ENCODE measurements around the gene RSAD1.

The RSAD1 gene

GRCh38 chr17:50522766-50523165 is 44.1 kb downstream of the RSAD1 start:
- no peak for DNase-seq

DNA sequence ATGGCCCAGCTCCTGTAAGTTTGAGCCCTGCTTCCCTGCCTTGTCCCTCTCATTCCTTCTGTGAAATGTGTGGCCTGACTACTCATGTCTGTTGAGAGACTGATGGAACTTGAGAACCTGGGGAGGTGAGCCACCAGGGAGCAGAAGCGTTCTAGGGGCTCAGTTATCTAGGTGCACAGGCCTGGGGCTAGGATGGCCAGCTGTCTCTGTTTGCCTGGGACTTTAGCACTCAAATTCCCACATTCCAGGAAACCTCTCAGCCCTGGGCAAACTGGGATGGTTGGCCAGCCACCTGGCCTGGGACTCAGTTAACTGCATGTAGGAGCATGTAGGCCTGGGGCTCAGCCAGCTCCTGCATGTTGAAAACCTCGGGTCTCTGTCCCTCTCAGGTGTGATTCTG is 44.5 kb downstream of the RSAD1 start:
- DNase-seq: no peak

DNA sequence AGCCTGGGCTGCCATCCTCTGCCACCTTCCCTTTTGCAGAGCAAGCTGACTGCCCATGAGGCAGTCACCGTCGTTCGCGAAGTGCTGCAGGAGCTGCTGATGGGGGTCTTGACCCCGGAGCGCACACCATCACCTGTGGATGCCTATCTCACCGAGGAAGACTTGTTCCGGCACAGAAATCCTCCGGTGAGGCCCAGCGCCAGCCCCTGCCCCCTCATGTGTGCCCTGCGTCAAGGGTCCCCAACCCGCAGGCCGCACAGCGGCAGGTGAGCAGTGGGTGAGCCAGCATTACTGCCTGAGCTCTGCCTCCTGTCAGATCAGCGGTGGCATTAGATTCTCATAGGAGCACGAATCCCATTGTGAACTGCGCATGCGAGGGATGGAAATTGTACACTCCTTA is 46.2 kb downstream of the RSAD1 start:
- DNase-seq: no peak

GRCh38 chr17:50527155-50527762 is 48.6 kb downstream of the RSAD1 start:
- DNase-seq: no peak

DNA sequence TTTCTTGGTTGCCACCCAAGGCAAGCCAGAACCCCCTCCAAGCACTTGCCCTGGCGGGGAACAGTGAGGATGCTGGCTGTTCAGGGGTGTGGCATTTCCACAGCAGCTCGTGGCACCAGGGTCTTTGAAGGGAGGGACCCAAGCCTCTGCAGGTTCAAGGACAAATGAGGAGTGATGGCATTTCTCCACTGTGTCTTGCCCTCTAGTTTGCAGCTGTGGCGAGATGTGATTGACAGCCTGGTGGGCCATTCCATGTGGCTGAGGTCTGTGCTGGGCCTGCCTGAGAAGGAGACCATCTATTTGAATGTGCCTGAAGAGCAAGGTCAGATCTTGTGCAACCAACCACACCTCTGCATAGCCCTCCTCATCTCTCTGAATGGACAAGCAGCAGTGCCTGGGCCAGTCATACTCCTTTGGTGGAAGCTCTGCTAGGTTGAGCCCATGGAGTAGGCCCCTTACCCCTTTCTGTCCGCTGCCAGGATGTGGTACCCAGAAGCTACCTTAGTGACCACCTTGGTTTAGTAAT is 49.4 kb downstream of the RSAD1 start:
- DNase-seq: no peak

- DNase-seq: no peak
Measured at GRCh38 chr17:50529849-50530248, 51.2 kb downstream of the RSAD1 start.

GRCh38 chr17:50531428-50532025 is 52.9 kb downstream of the RSAD1 start:
- DNase-seq: no peak

DNA sequence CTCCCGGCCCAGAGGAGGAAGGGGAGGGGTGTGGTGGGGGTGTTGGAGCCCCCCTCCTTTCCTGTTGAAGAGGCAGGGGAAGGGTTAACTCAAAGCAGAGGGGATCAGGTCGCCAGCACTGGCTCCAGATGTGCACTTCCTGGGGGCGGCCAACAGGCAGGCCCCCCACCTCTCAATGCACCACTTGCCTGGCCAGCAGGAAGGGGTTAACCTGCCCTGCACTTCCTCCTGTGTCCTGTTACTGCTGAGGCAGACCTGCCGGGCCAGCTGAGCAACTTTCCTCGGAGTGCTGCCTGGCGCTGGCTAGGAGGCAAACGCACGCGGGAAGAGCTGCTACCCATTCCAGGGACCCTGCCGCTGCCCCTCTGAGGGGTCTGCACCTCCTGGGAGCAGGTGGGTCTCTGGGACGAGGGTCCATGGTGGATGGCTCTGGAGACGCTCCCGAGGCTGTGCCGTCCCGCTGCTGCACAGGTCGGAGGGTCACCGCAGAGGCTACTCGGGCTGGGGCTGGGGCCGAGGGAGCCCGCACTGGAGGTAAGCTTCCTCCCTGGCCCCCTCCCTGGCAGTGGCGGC is 53.9 kb downstream of the RSAD1 start, which contains the start of gene EPN3:
TSS of gene EPN3 (plus strand) at position 284 of the 573 bp plus-strand sequence. CDS start 3,822 bp downstream, outside the sequence.
- no peak for DNase-seq

DNA sequence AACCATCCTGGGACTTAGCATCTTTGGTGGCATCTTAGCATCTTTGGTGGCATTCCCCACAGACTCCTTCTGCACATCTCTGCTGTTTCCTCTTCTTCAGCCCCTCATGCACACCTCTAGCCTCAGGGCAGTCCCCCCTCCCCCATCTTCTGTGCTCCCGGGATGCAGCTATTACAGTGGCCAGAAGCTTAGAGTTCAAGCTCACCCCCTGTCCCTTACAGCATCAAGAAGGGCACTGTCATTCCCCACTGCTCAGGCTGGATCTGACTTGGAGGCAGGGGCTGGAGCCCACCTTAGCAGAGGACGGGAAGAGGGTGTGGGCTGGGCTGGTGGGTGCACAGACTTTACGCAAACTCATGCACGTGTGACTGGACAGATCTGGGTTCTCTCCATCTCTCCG is 54.5 kb downstream of the RSAD1 start:
- DNase-seq: no peak

DNA sequence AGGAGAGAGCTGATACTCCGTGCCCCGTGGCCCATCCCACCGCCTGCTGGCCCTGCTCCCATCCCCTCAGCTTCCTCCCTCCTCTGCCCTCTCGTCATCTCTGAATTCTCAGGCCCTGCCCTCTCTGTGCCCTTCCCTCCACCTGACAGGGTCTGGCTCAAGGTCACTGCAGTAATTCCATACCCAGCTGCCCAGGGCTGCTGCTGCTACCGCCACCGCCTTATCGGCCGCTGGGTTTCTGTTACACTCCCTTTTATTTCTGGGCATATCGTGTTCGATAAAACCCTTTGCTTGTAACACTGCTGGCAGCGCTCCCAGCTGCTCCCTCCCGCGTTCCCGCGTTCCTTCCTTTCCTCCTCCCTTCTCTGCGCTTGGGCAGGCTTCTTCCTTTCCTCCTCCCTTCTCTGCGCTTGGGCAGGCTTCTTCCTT is 55.1 kb downstream of the RSAD1 start:
- DNase-seq: peak; percentile 53

- DNase-seq: no peak
Measured at GRCh38 chr17:50534222-50534978, 55.7 kb downstream of the RSAD1 start.

DNA sequence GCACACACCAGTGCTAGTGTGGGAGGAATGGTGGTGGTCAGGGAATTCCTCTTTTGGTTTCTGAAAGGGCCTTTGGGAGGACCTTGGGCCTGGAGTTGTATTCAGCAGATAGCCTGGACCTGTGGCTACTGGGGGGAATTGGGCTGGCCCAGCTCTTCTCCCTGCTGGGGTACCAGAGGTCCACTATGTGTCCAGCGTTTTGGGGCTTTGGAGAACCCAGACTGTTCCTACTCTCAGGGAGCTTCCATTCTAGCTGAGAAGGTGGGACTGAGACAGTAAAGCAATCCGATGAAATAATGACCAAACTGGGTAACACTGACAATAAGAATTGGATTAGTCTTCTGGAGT is 56.3 kb downstream of the RSAD1 start:
- no peak for DNase-seq

DNA sequence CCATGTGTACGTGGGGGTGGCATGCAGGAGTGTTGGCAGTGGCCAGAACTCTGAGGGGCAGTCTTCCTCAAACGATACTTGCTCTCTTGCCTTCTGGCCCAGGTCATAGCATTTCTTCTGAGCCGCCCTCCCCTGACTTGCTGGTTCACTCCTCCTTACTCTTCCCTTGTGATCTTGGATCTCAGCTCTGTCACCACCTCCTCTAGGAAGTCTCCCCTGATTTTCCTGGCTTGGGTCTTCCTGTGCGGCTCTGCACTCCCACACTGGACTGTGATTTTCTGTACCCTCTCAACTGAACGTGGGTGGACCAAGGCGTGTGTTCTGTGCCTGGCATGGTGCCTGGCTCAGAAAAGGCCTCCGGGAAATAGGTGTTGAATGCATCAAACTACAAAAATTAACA is 56.7 kb downstream of the RSAD1 start:
- no peak for DNase-seq

Measured in NCI-H1092 (cell line).